SK-N-SH treated with all-trans-retinoic acid at 6 μM for 48 hours (cell line): ENCODE data around the gene NOTCH3.

Experiments
- RARB ChIP-seq: fragments of 250-450 bp; sonication (Bioruptor Pico); IDR thresholded peaks from 2 replicates; pipeline ENCODE4 v1.8.0; 2021; ENCODE audit warnings: mild to moderate bottlenecking, moderate library complexity
- TCF4 ChIP-seq: fragments of 250-450 bp; sonication (Bioruptor Pico); IDR thresholded peaks from 2 replicates; pipeline ENCODE4 v1.8.0; 2021; ENCODE audit warnings: mild to moderate bottlenecking, moderate library complexity, borderline replicate concordance
- ZFP3 ChIP-seq: fragments of 250-450 bp; sonication (Bioruptor Pico); IDR thresholded peaks from 2 replicates; pipeline ENCODE4 v1.5.0; 2020; ENCODE audit warnings: mild to moderate bottlenecking, moderate library complexity

GRCh38 chr19:15109768-15110417 is 90.9 kb downstream of the NOTCH3 start:
- no peak for TF ChIP-seq TCF4 (CRISPR knock-in tag)
- no peak for TF ChIP-seq ZFP3 (CRISPR knock-in tag)
- TF ChIP-seq RARB (CRISPR knock-in tag): no peak
